ENCODE data around the gene HMGXB3.

HMGXB3 gene

GRCh38 chr5:149990518-149991376 is 9.8 kb upstream of the HMGXB3 start:
- DNase-seq (ENCODE audit: low spot score), result peak; percentile 81

DNA sequence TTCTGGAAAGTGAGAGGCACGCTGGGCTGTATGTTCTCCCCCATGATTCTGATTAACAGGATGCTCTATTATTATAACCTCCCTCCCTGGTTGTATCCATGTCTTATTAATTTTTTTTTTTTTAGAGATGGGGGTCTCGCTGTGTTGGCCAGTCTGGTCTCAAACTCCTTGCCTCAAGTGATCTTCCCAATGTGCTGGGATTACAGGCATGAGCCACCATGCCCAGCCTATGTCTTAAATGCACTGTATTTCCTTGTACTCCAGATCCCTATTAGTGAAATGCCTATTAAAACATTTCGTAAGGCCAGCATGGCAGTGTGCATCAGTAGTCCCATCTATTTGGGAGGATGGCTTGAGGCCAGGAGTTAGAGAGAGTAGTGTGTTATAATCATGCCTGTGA is 7.1 kb upstream of the HMGXB3 start:
- no peak for DNase-seq (ENCODE audit: low spot score)

DNA sequence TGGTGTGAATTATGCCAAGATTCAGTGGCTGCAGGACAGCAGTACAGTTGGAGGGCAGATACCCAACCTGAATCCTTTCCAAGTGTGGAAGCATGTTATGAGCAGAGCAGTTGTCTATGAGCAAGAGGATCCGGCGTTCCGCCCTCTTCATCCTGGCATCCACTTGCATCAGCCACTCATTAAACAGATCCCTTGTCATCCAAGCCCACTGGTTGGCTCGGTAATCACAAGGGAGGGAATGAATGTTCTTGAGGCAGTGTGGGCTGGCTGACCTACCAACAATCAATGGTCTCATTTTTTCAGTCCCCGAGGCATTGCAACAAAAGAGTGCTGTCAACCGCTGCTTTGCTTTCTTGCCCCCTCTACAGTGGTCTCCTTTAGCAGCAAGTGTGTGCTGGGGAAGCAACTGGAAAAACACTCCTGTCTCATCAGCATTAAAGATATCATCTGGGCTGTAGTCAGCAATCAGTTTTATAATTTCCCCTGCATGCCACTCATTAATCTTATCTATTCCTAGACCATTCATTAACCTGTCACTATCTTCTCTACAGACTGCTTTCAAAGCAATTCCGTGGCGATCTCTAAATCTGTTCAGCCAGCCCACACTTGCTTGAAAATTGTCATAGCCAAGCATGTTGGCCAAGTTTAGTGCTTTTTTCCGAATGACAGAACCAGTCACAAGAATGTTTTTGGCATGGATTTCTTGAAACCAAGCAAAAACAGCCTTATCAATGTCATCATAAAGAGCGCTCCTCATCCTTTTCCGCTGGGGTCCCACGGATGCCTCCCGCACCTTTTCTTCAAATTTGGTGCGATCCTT is 4.9 kb upstream of the HMGXB3 start:
- DNase-seq (ENCODE audit: low spot score), result no peak

- no peak for DNase-seq (ENCODE audit: low spot score)
Measured at GRCh38 chr5:149996205-149996890, 4.2 kb upstream of the HMGXB3 start.

- no peak for DNase-seq (ENCODE audit: low spot score)
Measured at GRCh38 chr5:149998281-149998680, 2.3 kb upstream of the HMGXB3 start.

GRCh38 chr5:149999359-149999758 is 1.2 kb upstream of the HMGXB3 start:
- peak; percentile 20 for DNase-seq (ENCODE audit: low spot score)

DNA sequence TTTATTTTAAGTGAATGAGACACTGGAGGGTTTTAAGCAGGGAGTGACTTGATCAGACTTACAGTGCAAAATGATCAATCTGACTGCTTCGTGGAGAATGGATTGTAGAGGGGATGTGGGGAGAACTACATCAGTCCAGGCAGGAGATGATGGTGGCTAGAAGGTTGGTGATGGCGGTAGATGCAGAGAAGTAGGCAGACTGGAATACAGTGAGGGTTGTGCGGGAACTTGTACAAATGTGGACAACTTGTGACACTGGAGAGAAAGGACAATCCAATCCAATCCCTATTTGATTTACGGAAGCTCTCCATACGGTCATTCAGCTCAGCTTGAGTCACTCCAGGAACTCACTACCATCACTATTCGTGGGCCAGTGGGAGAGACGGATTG is 678 bp upstream of the HMGXB3 start:
- DNase-seq (ENCODE audit: low spot score), result no peak

DNA sequence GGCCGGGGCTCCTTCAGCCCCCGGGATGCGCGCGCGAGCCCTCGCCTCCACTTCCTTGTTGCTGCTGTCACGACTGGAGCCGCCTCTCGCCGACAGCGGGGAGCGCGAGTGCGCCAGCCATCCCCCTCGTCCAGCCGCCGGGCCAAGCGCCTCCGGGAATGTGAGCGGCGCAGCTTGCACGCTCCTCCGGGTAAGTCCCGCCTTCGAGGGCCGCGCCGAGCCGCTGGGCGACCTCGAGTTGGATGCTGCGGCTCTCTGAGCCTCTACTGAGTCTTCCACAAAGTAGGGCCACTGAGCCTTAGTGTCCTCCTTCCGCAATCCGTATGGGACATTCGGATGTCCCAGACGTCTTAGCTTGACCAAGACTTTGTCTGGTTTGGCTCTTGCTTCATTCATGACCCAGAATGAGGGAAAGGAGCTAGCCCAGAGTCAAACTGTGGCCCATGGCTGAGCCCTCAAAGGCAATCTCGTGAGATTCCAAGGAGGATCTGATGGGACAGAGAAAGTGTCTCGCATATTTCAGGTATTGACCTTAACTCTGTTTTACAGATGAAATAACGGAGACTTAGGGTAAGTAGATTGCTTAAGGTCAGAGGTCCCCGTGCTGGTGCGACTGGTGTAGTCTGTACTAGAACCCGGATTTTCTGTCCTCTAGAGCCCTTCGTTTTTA is 586 bp downstream of the HMGXB3 start:
- peak; percentile 59 for DNase-seq (ENCODE audit: low spot score)

- peak; percentile 79 for DNase-seq (ENCODE audit: low spot score)
Measured at GRCh38 chr5:150001660-150002486, 1.3 kb downstream of the HMGXB3 start.

- no peak for DNase-seq (ENCODE audit: low spot score)
Measured at GRCh38 chr5:150006318-150006717, 5.8 kb downstream of the HMGXB3 start.

- no peak for DNase-seq (ENCODE audit: low spot score)
Measured at GRCh38 chr5:150007050-150007449, 6.5 kb downstream of the HMGXB3 start.

GRCh38 chr5:150009671-150010387 is 9.3 kb downstream of the HMGXB3 start:
- no peak for DNase-seq (ENCODE audit: low spot score)

DNA sequence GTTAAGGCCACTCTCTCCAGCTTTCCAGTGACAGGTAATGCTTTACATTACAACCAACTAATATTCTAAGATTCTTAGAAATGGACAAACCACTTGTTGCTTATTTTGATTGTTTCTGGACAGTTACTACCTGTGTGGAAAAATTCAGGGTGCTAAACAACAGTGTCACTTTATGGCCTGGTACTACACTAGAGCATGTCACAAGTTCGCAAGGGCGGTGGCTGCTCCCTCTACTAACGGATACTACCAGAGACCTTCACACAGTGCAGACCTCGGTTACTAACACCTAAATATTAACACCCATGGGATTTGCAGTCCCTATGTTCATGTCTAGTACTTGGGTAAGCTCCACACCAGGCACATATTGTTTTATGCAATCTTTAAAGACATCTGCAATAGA is 13.4 kb downstream of the HMGXB3 start:
- DNase-seq (ENCODE audit: low spot score), result no peak

DNA sequence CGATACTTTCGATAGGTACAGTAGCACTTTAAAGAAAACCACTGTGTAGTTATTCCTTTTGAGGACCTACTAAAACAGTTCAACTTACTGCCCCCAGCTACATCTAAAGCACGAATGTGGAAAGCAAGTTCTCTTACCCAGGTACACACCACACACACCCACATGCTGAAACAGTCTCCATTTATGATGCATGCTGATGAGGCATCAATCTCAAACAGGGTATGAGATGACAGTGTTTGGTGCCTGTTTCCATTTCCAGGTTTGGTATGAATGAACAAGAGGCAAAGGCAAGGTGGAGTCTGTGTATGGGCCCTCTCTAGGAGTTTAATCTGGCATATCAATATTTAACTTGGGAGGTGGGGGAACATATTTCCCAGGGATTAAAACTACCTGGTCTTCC is 13.9 kb downstream of the HMGXB3 start:
- no peak for DNase-seq (ENCODE audit: low spot score)

- DNase-seq (ENCODE audit: low spot score), result no peak
Measured at GRCh38 chr5:150015415-150015814, 14.9 kb downstream of the HMGXB3 start.

GRCh38 chr5:150016537-150016936 is 16.0 kb downstream of the HMGXB3 start:
- no peak for DNase-seq (ENCODE audit: low spot score)

GRCh38 chr5:150017226-150018005 is 16.9 kb downstream of the HMGXB3 start:
- no peak for DNase-seq (ENCODE audit: low spot score)

DNA sequence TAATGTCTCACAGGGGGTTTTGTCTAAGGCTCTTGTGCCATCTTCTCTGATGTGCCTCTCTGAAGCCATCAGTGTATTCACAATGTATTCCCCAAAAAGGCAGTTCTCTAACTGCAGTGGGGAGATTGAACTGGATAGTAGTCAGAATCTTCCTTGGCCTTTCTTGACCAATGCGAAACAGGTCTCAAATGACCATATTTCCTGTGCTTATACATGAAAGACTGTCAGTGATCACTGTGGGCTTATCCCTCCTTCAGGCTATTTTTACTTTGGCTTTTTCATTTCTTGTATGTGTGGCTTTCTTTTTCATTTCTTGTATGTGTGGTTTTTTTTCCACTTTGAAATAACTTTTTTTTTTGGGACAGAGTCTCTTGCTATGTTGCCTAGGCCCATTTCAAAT is 19.7 kb downstream of the HMGXB3 start:
- DNase-seq (ENCODE audit: low spot score), result no peak

DNA sequence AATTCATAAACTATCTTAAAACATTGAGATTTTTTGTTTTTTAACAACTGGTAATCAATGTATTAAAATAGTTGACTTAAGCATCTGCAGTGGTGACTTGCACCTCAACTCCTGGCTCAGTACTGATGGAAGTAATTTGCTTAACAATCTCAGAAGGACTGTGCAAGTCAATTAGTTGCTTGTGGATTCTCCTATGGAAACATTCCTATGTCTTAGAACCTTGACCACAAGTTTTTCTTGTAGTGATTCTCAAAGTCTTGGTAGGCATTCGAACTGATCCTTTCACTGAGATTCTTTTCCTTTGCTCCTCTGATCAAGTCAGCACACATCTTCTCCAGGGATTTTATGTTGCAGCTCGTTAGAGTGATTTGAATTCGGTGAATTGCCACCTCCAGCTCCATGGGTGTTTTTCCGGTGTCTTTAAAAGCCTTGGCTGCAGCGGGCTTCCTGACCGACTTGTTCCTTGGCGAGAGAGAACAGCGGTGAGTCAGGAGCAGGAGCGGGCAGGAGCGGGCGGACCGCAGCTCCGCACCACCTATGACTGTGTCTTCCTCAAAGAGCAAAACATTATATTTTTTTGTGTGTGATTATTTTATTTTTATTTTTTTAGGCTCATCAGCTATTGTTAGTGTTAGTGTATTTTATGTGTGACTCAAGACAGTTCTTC is 21.1 kb downstream of the HMGXB3 start:
- peak; percentile 53 for DNase-seq (ENCODE audit: low spot score)
